Measurements from ENCODE around the gene UPB1. TPM values are rescaled to one million over a fixed set of nuclear protein-coding genes. Genes with fewer than 3 reads are reported as not detected.

UPB1 gene
- total RNA-seq, 1 donor from 2014 or later: not detected

DNA sequence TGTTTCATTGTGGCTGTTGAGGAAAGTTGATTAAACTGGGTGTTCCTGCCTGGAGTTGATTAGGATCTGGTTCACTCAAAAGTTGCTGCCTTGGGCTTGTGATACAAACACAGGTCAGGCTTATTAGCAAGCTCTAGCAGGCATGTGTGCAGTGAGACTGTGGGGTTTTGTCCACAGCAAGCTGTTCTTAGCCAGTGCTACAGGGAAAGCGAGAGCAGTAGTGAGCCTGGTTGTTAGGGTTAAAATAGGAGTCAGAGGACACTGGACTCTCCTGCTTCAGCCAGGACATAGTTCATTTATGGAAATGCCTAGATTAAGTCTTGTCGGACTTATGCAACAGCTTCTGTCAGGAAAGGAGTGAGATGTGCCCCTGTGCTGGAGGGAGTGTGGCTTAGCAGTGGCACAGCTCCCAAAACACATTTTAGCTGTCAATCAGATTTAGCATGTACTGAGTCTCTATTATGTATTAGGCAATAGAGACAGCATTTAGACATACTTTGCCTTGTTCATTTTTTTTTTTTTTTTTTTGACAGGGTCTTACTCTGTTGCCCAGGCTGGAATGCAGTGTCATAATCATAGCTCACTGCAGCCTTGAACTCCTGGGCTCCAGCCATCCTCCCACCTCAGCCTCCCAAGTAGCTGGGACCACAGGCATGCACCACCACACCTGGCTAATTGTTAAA lies 69.4 kb downstream of the UPB1 start:
- Histone ChIP-seq H3K9me3 (no peaks in the 10 kb centered on the region), H3K27ac (peak overlapping the region in 1 of 2 donors; percentile 5), H3K4me1 (peaks cover 0 to 1% of the 10 kb centered on the region in 2 donors), H3K36me3 (peaks cover 29 to 30% of the 10 kb centered on the region in 2 donors), H3K27me3 (no peaks in the 10 kb centered on the region), H3K4me3 (no peak overlapping the region)
- TF ChIP-seq, protein P1, sequence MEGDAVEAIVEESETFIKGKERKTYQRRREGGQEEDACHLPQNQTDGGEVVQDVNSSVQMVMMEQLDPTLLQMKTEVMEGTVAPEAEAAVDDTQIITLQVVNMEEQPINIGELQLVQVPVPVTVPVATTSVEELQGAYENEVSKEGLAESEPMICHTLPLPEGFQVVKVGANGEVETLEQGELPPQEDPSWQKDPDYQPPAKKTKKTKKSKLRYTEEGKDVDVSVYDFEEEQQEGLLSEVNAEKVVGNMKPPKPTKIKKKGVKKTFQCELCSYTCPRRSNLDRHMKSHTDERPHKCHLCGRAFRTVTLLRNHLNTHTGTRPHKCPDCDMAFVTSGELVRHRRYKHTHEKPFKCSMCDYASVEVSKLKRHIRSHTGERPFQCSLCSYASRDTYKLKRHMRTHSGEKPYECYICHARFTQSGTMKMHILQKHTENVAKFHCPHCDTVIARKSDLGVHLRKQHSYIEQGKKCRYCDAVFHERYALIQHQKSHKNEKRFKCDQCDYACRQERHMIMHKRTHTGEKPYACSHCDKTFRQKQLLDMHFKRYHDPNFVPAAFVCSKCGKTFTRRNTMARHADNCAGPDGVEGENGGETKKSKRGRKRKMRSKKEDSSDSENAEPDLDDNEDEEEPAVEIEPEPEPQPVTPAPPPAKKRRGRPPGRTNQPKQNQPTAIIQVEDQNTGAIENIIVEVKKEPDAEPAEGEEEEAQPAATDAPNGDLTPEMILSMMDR (IDR thresholded peaks at IDR 0.05): no peak
- intact Hi-C loops (cut with DNase I): no loop called here
- no peak for DNase-seq (ENCODE audit: low spot score in 2 of 2)

DNA sequence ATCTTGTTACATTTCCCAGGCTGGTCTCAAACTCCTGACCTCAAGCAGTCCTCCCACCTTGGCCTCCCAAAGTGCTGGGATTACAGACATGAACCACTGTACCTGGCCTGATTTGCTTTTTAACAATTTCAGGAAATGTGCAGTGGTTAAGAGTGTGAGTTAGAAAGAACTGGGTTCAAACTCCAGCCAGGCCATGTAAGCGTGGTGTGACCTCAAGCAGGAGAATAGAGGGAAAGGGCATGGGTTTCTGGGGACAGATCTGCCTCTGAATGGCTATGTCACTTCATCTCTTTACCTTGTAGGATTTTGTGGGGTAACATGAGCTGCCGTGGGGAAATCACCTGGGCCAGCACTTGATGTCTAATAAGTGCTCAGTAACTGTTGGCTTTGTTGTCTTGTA lies 69.9 kb downstream of the UPB1 start:
- intact Hi-C loops (cut with DNase I): no loop called here
- DNase-seq (ENCODE audit: low spot score in 2 of 2): no peak
- H3K4me3 ChIP-seq: no peak overlapping the region
- no peak overlapping the region for H3K27ac ChIP-seq
- H3K4me1 ChIP-seq: no peaks in the 10 kb centered on the region
- H3K36me3 ChIP-seq: peaks cover 32 to 34% of the 10 kb centered on the region in 2 donors
- no peaks in the 10 kb centered on the region for H3K9me3 ChIP-seq
- H3K27me3 ChIP-seq: no peaks in the 10 kb centered on the region
- TF ChIP-seq, protein P1 (IDR thresholded peaks at IDR 0.05): no peak

DNA sequence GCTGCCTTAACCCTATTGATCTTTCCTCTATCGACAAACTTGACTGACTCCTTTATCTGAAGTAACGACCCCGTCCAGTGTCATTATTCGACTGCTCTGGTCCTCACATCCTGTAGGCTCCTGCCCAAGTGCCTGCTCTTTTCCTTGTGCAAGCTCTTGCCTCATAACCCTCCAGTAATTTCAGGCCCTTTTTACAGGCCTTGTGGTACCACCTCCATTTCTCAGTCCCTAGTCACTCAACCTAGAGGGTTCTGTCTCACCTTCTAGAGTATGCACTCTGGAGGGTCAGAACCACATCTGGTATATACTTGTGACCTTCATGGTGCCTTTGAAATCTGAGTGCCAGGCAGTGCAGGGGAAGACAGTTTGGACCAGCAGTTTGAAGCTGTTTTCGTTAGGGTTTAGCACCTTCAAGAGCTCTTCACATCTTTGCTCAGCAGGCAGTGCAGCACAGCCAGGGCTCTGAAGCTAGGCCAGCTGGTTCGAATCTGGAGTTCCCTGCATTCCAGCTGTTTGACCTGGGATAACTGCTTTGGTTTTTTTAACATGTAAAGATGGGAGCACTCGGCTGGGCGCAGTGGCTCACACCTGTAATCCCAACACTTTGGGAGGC lies 71.9 kb downstream of the UPB1 start:
- Histone ChIP-seq H3K27me3 (no peaks in the 10 kb centered on the region), H3K4me3 (no peak overlapping the region), H3K36me3 (peaks cover 40 to 42% of the 10 kb centered on the region in 2 donors), H3K9me3 (no peaks in the 10 kb centered on the region), H3K27ac (no peak overlapping the region), H3K4me1 (no peaks in the 10 kb centered on the region)
- TF ChIP-seq, protein P1 (IDR thresholded peaks at IDR 0.05): no peak
- no peak for DNase-seq (ENCODE audit: low spot score in 2 of 2)
- intact Hi-C loops (cut with DNase I): no loop called here

DNA sequence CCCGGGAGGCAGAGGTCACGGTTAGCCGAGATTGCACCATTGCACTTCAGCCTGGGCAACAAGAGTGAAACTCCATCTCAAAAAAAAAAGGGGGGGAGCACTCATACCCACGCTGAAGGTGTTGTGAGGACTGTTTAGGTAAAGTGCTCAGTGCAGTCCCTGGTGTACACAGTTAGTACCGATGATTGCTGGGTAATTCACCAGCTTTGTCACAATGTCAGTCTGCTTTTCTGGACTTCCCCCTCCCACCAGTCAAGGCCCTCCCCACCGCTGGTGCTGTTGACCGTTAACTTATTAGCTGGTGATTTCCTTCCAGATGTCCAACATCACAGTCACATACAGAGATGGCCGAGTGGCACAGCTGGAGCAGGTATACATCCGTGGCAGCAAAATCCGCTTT lies 72.5 kb downstream of the UPB1 start:
- H3K4me1 ChIP-seq: no peaks in the 10 kb centered on the region
- DNase-seq (ENCODE audit: low spot score in 2 of 2): no peak
- TF ChIP-seq, protein P1 (IDR thresholded peaks at IDR 0.05): no peak
- no peak overlapping the region for H3K27ac ChIP-seq
- intact Hi-C loops (cut with DNase I): no loop called here
- H3K4me3 ChIP-seq: no peak overlapping the region
- H3K36me3 ChIP-seq: peaks cover 47 to 48% of the 10 kb centered on the region in 2 donors
- no peaks in the 10 kb centered on the region for H3K9me3 ChIP-seq
- no peaks in the 10 kb centered on the region for H3K27me3 ChIP-seq

DNA sequence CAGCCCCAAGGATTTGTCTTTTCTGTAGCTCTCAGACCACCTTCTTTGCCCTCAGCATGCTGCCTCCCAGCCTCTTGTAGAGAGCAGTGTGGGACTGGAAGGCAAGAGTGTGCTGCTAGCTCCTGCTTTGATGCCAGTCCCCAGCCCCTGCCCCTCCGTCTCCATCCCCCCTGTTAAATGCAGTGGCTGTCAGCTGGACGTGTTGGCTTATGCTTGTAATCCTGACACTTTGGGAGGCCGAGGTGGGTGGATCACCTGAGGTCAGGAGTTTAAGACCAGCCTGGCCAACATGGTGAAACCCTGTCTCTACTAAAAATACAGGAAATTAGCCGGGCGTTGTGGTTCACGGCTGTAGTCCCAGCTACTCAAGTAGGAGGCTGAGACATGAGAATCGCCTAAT lies 76.1 kb downstream of the UPB1 start:
- H3K4me1 ChIP-seq: no peaks in the 10 kb centered on the region
- H3K36me3 ChIP-seq: peaks cover 65 to 73% of the 10 kb centered on the region in 2 donors
- H3K9me3 ChIP-seq: no peaks in the 10 kb centered on the region
- H3K4me3 ChIP-seq: no peak overlapping the region
- DNase-seq (ENCODE audit: low spot score in 2 of 2): no peak
- TF ChIP-seq, protein P1 (IDR thresholded peaks at IDR 0.05): no peak
- no peak overlapping the region for H3K27ac ChIP-seq
- no peaks in the 10 kb centered on the region for H3K27me3 ChIP-seq
- intact Hi-C loops (cut with DNase I): no loop called here

Data from ascending aorta (tissue), 2 donors.